Measurements from ENCODE around the gene GRIN2C. TPM values are rescaled to one million over a fixed set of nuclear protein-coding genes. Genes with fewer than 3 reads are reported as not detected.

GRIN2C gene
- total and polyA plus RNA-seq, 2 donors (not counting 1 experiment from before 2014, with no cell fraction given): 0.03 TPM; not detected in 1

GRCh38 chr17:74836691-74837467 lies 22.8 kb downstream of the GRIN2C start:
- Histone ChIP-seq H3K79me2 (ENCODE audit: control insufficient read depth, insufficient read depth, low read length) (peaks cover 2% of the 10 kb centered on the region), H3K4me1 (ENCODE audit: control insufficient read depth in 2 of 2, insufficient read depth in 2 of 2, low read length in 2 of 2) (peaks cover 41 to 53% of the 10 kb centered on the region in 2 donors), H3K36me3 (replicated peaks in 1 of 2; ENCODE audit: control extremely low read depth in 1 of 2, control insufficient read depth in 1 of 2, extremely low read depth in 1 of 2, insufficient read depth in 2 of 2, low read length in 1 of 2) (peaks cover 0 to 12% of the 10 kb centered on the region in 2 experiments), H3K4me3 (ENCODE audit: control extremely low read depth in 1 of 5, extremely low read depth in 1 of 5, insufficient read depth in 1 of 5, low read depth in 2 of 5, low read length in 4 of 5) (no peak overlapping the region), H3K9me3 (ENCODE audit: control extremely low read depth in 1 of 3, control insufficient read depth in 2 of 3, insufficient read depth in 1 of 3, low read length in 2 of 3) (peaks cover 0 to 3% (median 0%) of the 10 kb centered on the region in 3 donors), H3K9ac (ENCODE audit: low read length) (no peak overlapping the region), H3K4me2 (replicated peaks; ENCODE audit: low read depth, low read length, poor library complexity, severe bottlenecking) (no peak overlapping the region), H3K27ac (ENCODE audit: low read length in 2 of 2) (no peak overlapping the region), H3K27me3 (replicated peaks in 1 of 4; ENCODE audit: control extremely low read depth in 1 of 4, control insufficient read depth in 3 of 4, insufficient read depth in 4 of 4, low read length in 3 of 4) (no peaks in the 10 kb centered on the region), H2AFZ (ENCODE audit: insufficient read depth, low read depth, low read length, poor library complexity, severe bottlenecking) (no peak overlapping the region), H4K20me1 (ENCODE audit: control insufficient read depth, insufficient read depth, low read length, poor library complexity, severe bottlenecking) (peaks cover 5% of the 10 kb centered on the region)
- Mint-ChIP-seq H3K27ac (no peak overlapping the region), H3K4me1 (peaks cover 56% of the 10 kb centered on the region), H3K4me3 (no peak overlapping the region), H3K27me3 (no peaks in the 10 kb centered on the region), H3K9me3 (ENCODE audit: insufficient read depth) (no peaks in the 10 kb centered on the region)
- TF ChIP-seq EZH2 (IDR thresholded peaks at IDR 0.05; ENCODE audit: borderline replicate concordance, insufficient read depth, low read depth, low read length, poor library complexity, severe bottlenecking): no peak
- no peak for TF ChIP-seq CTCF (IDR thresholded peaks at IDR 0.05)
- intact Hi-C loops (cut with micrococcal nuclease): no loop called here
- no peak for ATAC-seq (ENCODE audit: low read depth)
- ChIA-PET CTCF (no interaction called here), POLR2A (no interaction called here)
- no peak for DNase-seq
- 98% methylated on average over 19 of the region's 19 CpGs for WGBS (ENCODE audit: insufficient coverage)

- Histone ChIP-seq H3K4me1 (ENCODE audit: control insufficient read depth in 2 of 2, insufficient read depth in 2 of 2, low read length in 2 of 2) (peaks cover 34 to 47% of the 10 kb centered on the region in 2 donors), H3K4me3 (ENCODE audit: control extremely low read depth in 1 of 5, extremely low read depth in 1 of 5, insufficient read depth in 1 of 5, low read depth in 2 of 5, low read length in 4 of 5) (no peak overlapping the region), H3K79me2 (ENCODE audit: control insufficient read depth, insufficient read depth, low read length) (peaks cover 2% of the 10 kb centered on the region), H4K20me1 (ENCODE audit: control insufficient read depth, insufficient read depth, low read length, poor library complexity, severe bottlenecking) (peaks cover 5% of the 10 kb centered on the region), H3K9me3 (ENCODE audit: control extremely low read depth in 1 of 3, control insufficient read depth in 2 of 3, insufficient read depth in 1 of 3, low read length in 2 of 3) (peaks cover 0 to 3% (median 0%) of the 10 kb centered on the region in 3 donors), H3K9ac (ENCODE audit: low read length) (no peak overlapping the region), H3K4me2 (replicated peaks; ENCODE audit: low read depth, low read length, poor library complexity, severe bottlenecking) (no peak overlapping the region), H3K36me3 (replicated peaks in 1 of 2; ENCODE audit: control extremely low read depth in 1 of 2, control insufficient read depth in 1 of 2, extremely low read depth in 1 of 2, insufficient read depth in 2 of 2, low read length in 1 of 2) (peaks cover 0 to 12% of the 10 kb centered on the region in 2 experiments), H3K27ac (ENCODE audit: low read length in 2 of 2) (no peak overlapping the region), H3K27me3 (replicated peaks in 1 of 4; ENCODE audit: control extremely low read depth in 1 of 4, control insufficient read depth in 3 of 4, insufficient read depth in 4 of 4, low read length in 3 of 4) (no peaks in the 10 kb centered on the region), H2AFZ (ENCODE audit: insufficient read depth, low read depth, low read length, poor library complexity, severe bottlenecking) (no peak overlapping the region)
- Mint-ChIP-seq H3K4me1 (peaks cover 49% of the 10 kb centered on the region), H3K9me3 (ENCODE audit: insufficient read depth) (no peaks in the 10 kb centered on the region), H3K4me3 (no peak overlapping the region), H3K27me3 (no peaks in the 10 kb centered on the region), H3K27ac (no peak overlapping the region)
- ChIA-PET CTCF (no interaction called here), POLR2A (no interaction called here)
- no peak for TF ChIP-seq EZH2 (IDR thresholded peaks at IDR 0.05; ENCODE audit: borderline replicate concordance, insufficient read depth, low read depth, low read length, poor library complexity, severe bottlenecking)
- TF ChIP-seq CTCF (IDR thresholded peaks at IDR 0.05): no peak
- no peak for ATAC-seq (ENCODE audit: low read depth)
- WGBS (ENCODE audit: insufficient coverage): 95% methylated on average over 26 of the region's 26 CpGs
- DNase-seq: no peak
- intact Hi-C loops (cut with micrococcal nuclease): no loop called here
Observed at GRCh38 chr17:74836191-74836590, 23.5 kb downstream of the GRIN2C start.
